ENCODE data around the gene FHL2.

The FHL2 gene

DNA sequence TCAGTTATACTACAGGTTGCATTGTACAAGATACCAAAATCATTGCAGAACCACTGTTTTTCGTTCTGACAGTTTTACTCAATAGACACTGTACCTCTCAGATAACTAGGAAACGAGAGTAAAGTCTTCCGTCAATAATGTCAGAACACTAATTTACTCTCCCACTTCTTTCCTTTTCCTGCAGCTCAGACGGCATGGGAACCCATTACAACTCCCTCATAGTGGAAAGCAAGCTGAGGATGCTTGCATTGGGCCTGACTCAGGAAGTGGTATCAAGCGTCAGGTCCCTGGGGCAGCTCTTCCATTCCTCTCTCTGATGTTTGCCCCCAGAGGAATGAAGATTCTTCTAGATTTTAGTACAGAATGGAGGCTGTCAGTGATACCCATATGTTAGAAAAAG lies 23.9 kb upstream of the FHL2 start:
- ATAC-seq: no peak
- TF ChIP-seq BACH2 (CRISPR knock-in tag; IDR thresholded peaks at IDR 0.05; ENCODE audit: borderline replicate concordance) (no peak), RARB (CRISPR knock-in tag; IDR thresholded peaks at IDR 0.05) (no peak), ZFP30 (CRISPR knock-in tag; IDR thresholded peaks at IDR 0.05) (no peak), PPARA (CRISPR knock-in tag; IDR thresholded peaks at IDR 0.05; ENCODE audit: borderline replicate concordance) (no peak), ARNTL (CRISPR knock-in tag; IDR thresholded peaks at IDR 0.05; ENCODE audit: borderline replicate concordance, low read depth) (no peak)
- TF ChIP-seq, protein P1, sequence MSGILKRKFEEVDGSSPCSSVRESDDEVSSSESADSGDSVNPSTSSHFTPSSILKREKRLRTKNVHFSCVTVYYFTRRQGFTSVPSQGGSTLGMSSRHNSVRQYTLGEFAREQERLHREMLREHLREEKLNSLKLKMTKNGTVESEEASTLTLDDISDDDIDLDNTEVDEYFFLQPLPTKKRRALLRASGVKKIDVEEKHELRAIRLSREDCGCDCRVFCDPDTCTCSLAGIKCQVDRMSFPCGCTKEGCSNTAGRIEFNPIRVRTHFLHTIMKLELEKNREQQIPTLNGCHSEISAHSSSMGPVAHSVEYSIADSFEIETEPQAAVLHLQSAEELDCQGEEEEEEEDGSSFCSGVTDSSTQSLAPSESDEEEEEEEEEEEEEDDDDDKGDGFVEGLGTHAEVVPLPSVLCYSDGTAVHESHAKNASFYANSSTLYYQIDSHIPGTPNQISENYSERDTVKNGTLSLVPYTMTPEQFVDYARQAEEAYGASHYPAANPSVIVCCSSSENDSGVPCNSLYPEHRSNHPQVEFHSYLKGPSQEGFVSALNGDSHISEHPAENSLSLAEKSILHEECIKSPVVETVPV (CRISPR knock-in tag; IDR thresholded peaks at IDR 0.05): no peak
- TF ChIP-seq, protein P2, sequence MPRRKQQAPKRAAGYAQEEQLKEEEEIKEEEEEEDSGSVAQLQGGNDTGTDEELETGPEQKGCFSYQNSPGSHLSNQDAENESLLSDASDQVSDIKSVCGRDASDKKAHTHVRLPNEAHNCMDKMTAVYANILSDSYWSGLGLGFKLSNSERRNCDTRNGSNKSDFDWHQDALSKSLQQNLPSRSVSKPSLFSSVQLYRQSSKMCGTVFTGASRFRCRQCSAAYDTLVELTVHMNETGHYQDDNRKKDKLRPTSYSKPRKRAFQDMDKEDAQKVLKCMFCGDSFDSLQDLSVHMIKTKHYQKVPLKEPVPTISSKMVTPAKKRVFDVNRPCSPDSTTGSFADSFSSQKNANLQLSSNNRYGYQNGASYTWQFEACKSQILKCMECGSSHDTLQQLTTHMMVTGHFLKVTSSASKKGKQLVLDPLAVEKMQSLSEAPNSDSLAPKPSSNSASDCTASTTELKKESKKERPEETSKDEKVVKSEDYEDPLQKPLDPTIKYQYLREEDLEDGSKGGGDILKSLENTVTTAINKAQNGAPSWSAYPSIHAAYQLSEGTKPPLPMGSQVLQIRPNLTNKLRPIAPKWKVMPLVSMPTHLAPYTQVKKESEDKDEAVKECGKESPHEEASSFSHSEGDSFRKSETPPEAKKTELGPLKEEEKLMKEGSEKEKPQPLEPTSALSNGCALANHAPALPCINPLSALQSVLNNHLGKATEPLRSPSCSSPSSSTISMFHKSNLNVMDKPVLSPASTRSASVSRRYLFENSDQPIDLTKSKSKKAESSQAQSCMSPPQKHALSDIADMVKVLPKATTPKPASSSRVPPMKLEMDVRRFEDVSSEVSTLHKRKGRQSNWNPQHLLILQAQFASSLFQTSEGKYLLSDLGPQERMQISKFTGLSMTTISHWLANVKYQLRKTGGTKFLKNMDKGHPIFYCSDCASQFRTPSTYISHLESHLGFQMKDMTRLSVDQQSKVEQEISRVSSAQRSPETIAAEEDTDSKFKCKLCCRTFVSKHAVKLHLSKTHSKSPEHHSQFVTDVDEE (CRISPR knock-in tag; IDR thresholded peaks at IDR 0.05): no peak

DNA sequence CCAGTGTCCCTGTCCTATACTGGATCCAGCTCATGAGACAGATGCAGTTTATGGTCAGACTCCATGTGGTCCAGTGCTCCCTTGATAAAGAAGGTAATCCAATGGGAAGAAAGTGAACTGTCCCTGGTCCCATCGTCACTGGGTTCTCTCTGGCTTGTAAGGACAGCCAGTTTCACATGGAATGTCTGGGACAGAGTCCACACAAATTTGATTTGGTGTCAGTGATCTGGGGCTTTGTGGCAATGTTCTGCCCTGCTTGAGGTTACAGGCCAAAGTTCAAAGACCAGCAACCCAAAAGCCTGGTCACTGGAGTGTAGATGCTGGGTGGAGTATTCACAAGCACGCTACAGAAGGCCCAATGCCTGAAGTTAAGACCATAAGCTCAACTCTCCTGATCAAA lies 22.2 kb upstream of the FHL2 start:
- no peak for ATAC-seq

DNA sequence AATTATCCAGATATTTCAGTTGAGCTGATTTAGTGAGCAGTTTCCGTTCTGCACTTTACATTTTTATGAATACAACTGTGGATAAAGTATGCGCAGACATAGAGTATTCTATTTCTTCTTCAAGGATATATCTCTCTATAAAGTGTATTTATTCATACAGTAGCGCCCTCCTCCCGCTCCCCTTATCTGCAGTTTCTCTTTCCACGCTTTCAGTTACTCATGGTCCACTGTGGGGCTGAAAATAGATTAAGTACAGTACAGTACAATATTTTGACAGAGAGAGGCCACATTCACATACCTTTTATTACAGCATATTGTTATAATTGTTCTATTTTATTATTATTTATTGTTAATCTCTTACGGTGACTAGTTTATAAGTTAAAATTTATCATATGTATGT lies 19.7 kb upstream of the FHL2 start:
- ATAC-seq: no peak

More for the DNA sequence above, 22.2 kb upstream of the FHL2 start:
- TF ChIP-seq BACH2 (CRISPR knock-in tag; IDR thresholded peaks at IDR 0.05; ENCODE audit: borderline replicate concordance): no peak

DNA sequence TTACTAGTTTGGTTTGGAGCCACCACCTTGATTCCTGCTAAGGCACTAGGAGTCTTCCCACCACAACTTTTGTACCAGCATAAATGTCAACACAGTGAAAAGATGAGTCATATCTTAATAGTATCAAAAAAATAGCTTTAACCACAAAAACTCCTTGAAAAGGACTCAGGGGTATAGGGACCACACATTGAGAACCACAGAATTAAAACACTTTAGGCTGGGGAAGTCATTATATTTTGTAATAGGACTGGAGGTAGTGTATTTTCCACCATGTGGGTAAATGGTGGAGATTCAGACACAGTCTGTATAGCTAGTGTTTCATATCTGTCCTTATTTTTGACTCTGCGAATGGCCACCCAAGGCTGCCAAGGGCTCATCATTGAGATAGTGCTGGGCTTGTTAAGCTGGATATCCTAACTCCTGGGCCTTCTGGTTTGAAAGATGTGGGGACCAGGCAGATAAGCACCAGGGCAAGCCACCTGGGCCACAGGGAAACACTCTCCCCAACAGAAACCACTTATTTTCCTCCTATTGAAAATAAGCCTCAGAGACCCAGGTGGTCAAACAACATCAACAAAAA lies 19.1 kb upstream of the FHL2 start:
- TF ChIP-seq ZFP3 (CRISPR knock-in tag; IDR thresholded peaks at IDR 0.05) (no peak), ZNF565 (CRISPR knock-in tag; conservative IDR thresholded peaks at IDR 0.05; ENCODE audit: low read depth) (no peak), ARNTL (CRISPR knock-in tag; IDR thresholded peaks at IDR 0.05; ENCODE audit: borderline replicate concordance, low read depth) (no peak), SNAI2 (CRISPR knock-in tag; IDR thresholded peaks at IDR 0.05) (no peak)
- TF ChIP-seq, protein P3, sequence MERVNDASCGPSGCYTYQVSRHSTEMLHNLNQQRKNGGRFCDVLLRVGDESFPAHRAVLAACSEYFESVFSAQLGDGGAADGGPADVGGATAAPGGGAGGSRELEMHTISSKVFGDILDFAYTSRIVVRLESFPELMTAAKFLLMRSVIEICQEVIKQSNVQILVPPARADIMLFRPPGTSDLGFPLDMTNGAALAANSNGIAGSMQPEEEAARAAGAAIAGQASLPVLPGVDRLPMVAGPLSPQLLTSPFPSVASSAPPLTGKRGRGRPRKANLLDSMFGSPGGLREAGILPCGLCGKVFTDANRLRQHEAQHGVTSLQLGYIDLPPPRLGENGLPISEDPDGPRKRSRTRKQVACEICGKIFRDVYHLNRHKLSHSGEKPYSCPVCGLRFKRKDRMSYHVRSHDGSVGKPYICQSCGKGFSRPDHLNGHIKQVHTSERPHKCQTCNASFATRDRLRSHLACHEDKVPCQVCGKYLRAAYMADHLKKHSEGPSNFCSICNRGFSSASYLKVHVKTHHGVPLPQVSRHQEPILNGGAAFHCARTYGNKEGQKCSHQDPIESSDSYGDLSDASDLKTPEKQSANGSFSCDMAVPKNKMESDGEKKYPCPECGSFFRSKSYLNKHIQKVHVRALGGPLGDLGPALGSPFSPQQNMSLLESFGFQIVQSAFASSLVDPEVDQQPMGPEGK (CRISPR knock-in tag; IDR thresholded peaks at IDR 0.05; ENCODE audit: borderline replicate concordance): no peak
- TF ChIP-seq, protein P2 (CRISPR knock-in tag; IDR thresholded peaks at IDR 0.05): no peak
- TF ChIP-seq, protein P1 (CRISPR knock-in tag; IDR thresholded peaks at IDR 0.05): no peak
- ATAC-seq: no peak

More for the DNA sequence above, 19.7 kb upstream of the FHL2 start:
- TF ChIP-seq ZC3H10 (CRISPR knock-in tag; IDR thresholded peaks at IDR 0.05): no peak
- no peak for TF ChIP-seq SNAI2 (CRISPR knock-in tag; IDR thresholded peaks at IDR 0.05)
- TF ChIP-seq ISL1 (CRISPR knock-in tag; IDR thresholded peaks at IDR 0.05): no peak
- TF ChIP-seq ZFP3 (CRISPR knock-in tag; IDR thresholded peaks at IDR 0.05): no peak
- TF ChIP-seq ZFP30 (CRISPR knock-in tag; IDR thresholded peaks at IDR 0.05): no peak
- no peak for TF ChIP-seq OSR1 (CRISPR knock-in tag; IDR thresholded peaks at IDR 0.05)
